Measurements from ENCODE around the gene FAM184B.

Gene FAM184B

DNA sequence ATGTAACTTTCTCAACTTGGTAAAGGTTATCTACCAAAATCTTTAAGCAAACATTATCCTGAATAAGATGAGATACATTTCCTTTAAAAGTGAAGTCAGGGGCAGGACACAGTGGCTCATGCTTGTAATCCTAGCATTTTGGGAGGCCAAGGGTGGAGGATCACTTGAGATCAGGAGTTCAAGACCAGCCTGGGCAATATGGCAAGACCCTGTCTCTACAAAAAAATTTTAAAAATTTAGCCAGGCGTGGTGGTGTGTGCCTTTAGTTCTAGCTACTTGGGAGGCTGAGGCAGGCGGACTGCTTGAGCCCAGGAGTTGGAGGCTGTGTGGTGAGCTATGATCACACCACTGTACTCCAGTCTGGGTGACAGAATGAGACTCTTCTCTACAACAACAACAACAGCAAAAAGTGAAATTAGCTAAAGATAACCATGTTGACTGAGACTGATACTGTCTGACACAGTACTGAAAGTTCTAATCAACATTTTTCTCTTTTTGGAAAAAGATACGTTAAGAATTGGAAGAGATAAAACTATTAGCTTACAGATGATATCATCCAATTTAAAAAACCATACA, 24.2 kb upstream of the FAM184B start:
- Histone ChIP-seq H3K4me1 (peaks cover 6% of the 10 kb centered on the region; the same call in 1 of the 2 replicates), H3K9me3 (no peaks in the 10 kb centered on the region), H3K36me3 (peaks cover 45% of the 10 kb centered on the region), H3K4me3 (ENCODE audit: low read depth, low read length) (no peak overlapping the region), H3K27me3 (no peaks in the 10 kb centered on the region)
- TF ChIP-seq, protein P1, sequence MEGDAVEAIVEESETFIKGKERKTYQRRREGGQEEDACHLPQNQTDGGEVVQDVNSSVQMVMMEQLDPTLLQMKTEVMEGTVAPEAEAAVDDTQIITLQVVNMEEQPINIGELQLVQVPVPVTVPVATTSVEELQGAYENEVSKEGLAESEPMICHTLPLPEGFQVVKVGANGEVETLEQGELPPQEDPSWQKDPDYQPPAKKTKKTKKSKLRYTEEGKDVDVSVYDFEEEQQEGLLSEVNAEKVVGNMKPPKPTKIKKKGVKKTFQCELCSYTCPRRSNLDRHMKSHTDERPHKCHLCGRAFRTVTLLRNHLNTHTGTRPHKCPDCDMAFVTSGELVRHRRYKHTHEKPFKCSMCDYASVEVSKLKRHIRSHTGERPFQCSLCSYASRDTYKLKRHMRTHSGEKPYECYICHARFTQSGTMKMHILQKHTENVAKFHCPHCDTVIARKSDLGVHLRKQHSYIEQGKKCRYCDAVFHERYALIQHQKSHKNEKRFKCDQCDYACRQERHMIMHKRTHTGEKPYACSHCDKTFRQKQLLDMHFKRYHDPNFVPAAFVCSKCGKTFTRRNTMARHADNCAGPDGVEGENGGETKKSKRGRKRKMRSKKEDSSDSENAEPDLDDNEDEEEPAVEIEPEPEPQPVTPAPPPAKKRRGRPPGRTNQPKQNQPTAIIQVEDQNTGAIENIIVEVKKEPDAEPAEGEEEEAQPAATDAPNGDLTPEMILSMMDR (IDR thresholded peaks at IDR 0.05; ENCODE audit: low read depth, low read length), result no peak
- DNase-seq, result no peak

DNA sequence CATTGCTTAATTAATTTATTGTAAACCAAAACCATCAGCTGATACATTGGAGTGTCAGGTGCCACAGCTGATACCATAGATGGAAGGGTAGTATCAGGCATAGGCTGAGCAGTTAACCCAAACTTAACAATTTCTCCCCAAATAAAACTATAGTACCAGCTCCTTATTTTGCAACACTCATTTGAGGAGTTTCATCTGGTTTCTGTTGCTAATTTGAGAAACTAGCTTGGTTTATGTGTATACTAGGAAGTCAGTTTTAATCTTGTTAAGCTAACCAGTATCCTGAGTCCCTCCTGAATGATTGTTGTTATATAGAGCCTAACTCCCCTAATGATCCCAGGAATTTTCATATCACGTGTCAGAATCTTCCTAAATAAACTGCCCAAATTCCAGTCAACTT, 16.4 kb upstream of the FAM184B start:
- no peaks in the 10 kb centered on the region for H3K4me1 ChIP-seq
- TF ChIP-seq, protein P1 (IDR thresholded peaks at IDR 0.05; ENCODE audit: low read depth, low read length), result no peak
- H3K27me3 ChIP-seq, result no peaks in the 10 kb centered on the region
- no peak overlapping the region for H3K4me3 ChIP-seq (ENCODE audit: low read depth, low read length)
- H3K36me3 ChIP-seq, result peaks cover 26% of the 10 kb centered on the region
- no peak for DNase-seq
- H3K9me3 ChIP-seq, result no peaks in the 10 kb centered on the region

DNA sequence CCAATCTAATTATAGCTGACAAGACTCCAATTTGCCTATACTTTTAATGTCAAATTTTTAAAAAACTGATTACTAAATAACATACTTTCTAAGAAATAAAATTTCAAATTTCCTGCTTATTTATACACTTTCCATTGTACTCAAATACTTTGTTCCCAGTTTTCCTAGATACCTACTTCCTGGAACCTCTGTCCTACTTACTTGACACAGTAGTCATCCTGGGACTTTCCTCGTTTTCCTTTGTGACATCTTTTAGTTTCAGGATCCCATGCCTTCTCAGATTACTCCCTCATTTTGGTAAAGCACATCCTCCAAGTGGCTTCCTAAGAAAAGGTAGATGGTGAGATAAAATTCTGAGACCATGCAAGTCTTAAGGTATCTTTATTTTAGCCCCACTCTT, 13.3 kb upstream of the FAM184B start:
- DNase-seq, result no peak
- TF ChIP-seq, protein P1 (IDR thresholded peaks at IDR 0.05; ENCODE audit: low read depth, low read length), result no peak
- Histone ChIP-seq H3K36me3 (peaks cover 12% of the 10 kb centered on the region), H3K4me1 (no peaks in the 10 kb centered on the region), H3K4me3 (ENCODE audit: low read depth, low read length) (no peak overlapping the region), H3K9me3 (no peaks in the 10 kb centered on the region), H3K27me3 (no peaks in the 10 kb centered on the region)

DNA sequence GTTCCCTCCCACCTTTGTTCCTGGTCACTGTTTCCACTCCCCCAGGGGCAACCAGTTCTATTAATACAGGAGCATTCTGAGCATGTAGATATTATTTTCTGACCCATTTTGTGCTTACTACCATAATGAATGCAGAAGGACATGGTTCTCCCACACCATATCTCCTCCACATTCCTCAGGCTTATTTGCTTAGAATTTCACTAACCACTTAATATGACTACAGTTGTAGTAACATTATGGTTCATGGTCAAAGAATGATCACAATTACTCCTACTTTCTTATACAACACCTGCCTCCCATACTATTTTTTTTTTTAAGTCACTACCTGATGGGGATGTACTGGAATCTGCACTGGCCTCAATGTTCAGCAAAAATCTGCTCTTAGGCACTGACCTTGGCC, 7.5 kb upstream of the FAM184B start:
- H3K9me3 ChIP-seq, result no peaks in the 10 kb centered on the region
- H3K36me3 ChIP-seq, result peaks cover 3% of the 10 kb centered on the region; the same call in 1 of the 2 replicates
- TF ChIP-seq, protein P1 (IDR thresholded peaks at IDR 0.05; ENCODE audit: low read depth, low read length), result no peak
- DNase-seq, result no peak
- H3K27me3 ChIP-seq, result no peaks in the 10 kb centered on the region
- no peak overlapping the region for H3K4me3 ChIP-seq (ENCODE audit: low read depth, low read length)
- no peaks in the 10 kb centered on the region for H3K4me1 ChIP-seq

DNA sequence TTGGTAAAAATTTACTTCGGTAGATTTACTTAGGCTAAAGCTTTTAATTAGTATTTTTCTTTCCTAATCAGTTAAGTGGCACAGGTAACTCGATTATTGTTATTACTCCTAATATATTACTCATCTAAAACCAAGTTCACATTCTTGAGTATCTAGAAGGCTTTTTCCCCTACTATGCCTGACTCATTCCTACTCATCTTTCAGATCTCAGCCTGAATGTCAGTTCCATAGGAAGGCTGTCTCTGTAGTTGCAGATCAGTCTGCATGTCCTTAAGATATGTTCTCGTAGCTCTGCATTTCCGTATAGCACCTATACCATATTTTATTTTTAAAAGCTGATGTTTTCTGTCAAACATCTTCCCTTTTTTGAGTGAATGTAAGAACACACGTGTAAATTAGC, 5.9 kb upstream of the FAM184B start:
- Histone ChIP-seq H3K9me3 (no peaks in the 10 kb centered on the region), H3K36me3 (no peaks in the 10 kb centered on the region), H3K27me3 (no peaks in the 10 kb centered on the region), H3K4me3 (ENCODE audit: low read depth, low read length) (no peak overlapping the region), H3K4me1 (no peaks in the 10 kb centered on the region)
- TF ChIP-seq, protein P1 (IDR thresholded peaks at IDR 0.05; ENCODE audit: low read depth, low read length), result no peak
- no peak for DNase-seq

DNA sequence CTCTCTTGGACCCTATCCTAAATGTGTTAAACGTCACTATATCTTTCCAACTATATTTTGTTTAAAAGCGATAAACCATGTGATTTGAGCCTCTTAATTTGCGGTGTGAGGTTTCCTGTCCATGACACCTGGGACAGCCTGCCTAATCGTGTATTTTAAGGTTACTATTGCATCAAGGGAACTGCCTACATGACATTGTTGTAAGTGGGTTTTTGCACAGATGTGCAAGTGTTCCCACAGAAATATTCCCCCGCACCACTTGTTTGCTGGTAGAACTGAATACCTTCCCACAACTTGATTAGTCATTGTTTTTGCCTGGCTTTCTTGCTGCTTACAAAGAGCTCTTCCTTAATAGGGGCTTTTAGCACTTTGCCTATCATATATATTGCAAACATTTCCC, 5.1 kb upstream of the FAM184B start:
- peaks cover 3% of the 10 kb centered on the region for H3K27me3 ChIP-seq
- no peaks in the 10 kb centered on the region for H3K4me1 ChIP-seq
- H3K4me3 ChIP-seq (ENCODE audit: low read depth, low read length), result no peak overlapping the region
- no peak for DNase-seq
- 0 out of 2 replicates have a peak, but pooled peaks cover 3% of the 10 kb centered on the region for H3K9me3 ChIP-seq
- TF ChIP-seq, protein P1 (IDR thresholded peaks at IDR 0.05; ENCODE audit: low read depth, low read length), result no peak
- H3K36me3 ChIP-seq, result no peaks in the 10 kb centered on the region

Data from BE2C (cell line).